GM19467 (cell line): Measurements from ENCODE around the gene SAT1.

Source experiments
- ATAC-seq: cut with Tn5 transposase; IDR thresholded peaks from one replicate; pipeline ENCODE4 v1.9.1; 2021; ENCODE audit warnings: mild to moderate bottlenecking, moderate library complexity; ENCODE audit not compliant: unreplicated experiment

The SAT1 gene

GRCh38 chrX:23773601-23774175 lies 9.3 kb upstream of the SAT1 start:
- peak; percentile 93 for ATAC-seq

- ATAC-seq, result no peak
Measured at GRCh38 chrX:23776363-23776762, 6.6 kb upstream of the SAT1 start.

GRCh38 chrX:23779025-23779424 lies 3.9 kb upstream of the SAT1 start:
- ATAC-seq, result no peak

GRCh38 chrX:23782455-23782854 lies 518 bp upstream of the SAT1 start:
- no peak for ATAC-seq

- ATAC-seq, result no peak
Measured at GRCh38 chrX:23783589-23784469, 856 bp downstream of the SAT1 start.

- ATAC-seq, result no peak
Measured at GRCh38 chrX:23784470-23785331, 1.7 kb downstream of the SAT1 start.

- no peak for ATAC-seq
Measured at GRCh38 chrX:23785580-23785979, 2.6 kb downstream of the SAT1 start.

GRCh38 chrX:23786268-23786815 lies 3.4 kb downstream of the SAT1 start:
- no peak for ATAC-seq

- ATAC-seq, result no peak
Measured at GRCh38 chrX:23787745-23788118, 4.8 kb downstream of the SAT1 start.

- peak; percentile 57 for ATAC-seq
Measured at GRCh38 chrX:23788521-23788920, 5.5 kb downstream of the SAT1 start.

GRCh38 chrX:23788946-23789345 lies 6.0 kb downstream of the SAT1 start:
- ATAC-seq, result no peak

- no peak for ATAC-seq
Measured at GRCh38 chrX:23789386-23790154, 6.6 kb downstream of the SAT1 start.

- ATAC-seq, result no peak
Measured at GRCh38 chrX:23790155-23790497, 7.2 kb downstream of the SAT1 start.

GRCh38 chrX:23792861-23793553 lies 10.0 kb downstream of the SAT1 start:
- no peak for ATAC-seq

- ATAC-seq, result no peak
Measured at GRCh38 chrX:23795221-23795620, 12.2 kb downstream of the SAT1 start.

GRCh38 chrX:23797371-23798128 lies 14.6 kb downstream of the SAT1 start:
- no peak for ATAC-seq

- no peak for ATAC-seq
Measured at GRCh38 chrX:23799469-23800065, 16.6 kb downstream of the SAT1 start.

GRCh38 chrX:23802431-23802830 lies 19.5 kb downstream of the SAT1 start:
- no peak for ATAC-seq

GRCh38 chrX:23803931-23804381 lies 21.0 kb downstream of the SAT1 start:
- no peak for ATAC-seq
